OCI-LY3 (cell line): Measurements from ENCODE around the gene MTMR2.
"Not testable (repeated sequence)": the region's sequence is repeated elsewhere in the genome, so short reads cannot be mapped to it uniquely, and the experiment has no call there.

Source experiments
- H2AFZ ChIP-seq: fragments of 200-600, 300-600 bp; shearing (Covaris generic); 2 replicates; pipeline ENCODE4 v1.6.0; 2014; ENCODE audit warnings: antibody characterized with exemption, low read depth, low read length
- H3K27ac ChIP-seq: fragments of 200-600, 300-600 bp; sonication (generic); 2 replicates; pipeline ENCODE4 v1.5.1; 2014; ENCODE audit warnings: mild to moderate bottlenecking, low read length, moderate library complexity, mixed read lengths
- H3K27me3 ChIP-seq: fragments of 200-600, 300-600 bp; sonication (generic); 2 replicates; pipeline ENCODE4 v1.6.1; 2014; ENCODE audit warnings: low read depth, low read length, mixed read lengths
- H3K36me3 ChIP-seq: fragments of 200-600, 300-600 bp; sonication (generic); replicated peaks from 2 replicates; pipeline ENCODE3; 2014; ENCODE audit warnings: low read depth, low read length, mixed read lengths
- H3K4me1 ChIP-seq: fragments of 300-600, 200-600 bp; sonication (generic); 2 replicates; pipeline ENCODE4 v1.6.1; 2014; ENCODE audit warnings: low read length, mixed read lengths
- H3K4me2 ChIP-seq: fragments of 200-600, 300-600 bp; sonication (generic); 2 replicates; pipeline ENCODE4 v1.6.1; 2014; ENCODE audit warnings: low read length, mixed read lengths
- H3K4me3 ChIP-seq: fragments of 300-600, 200-600 bp; sonication (generic); 2 replicates; pipeline ENCODE4 v1.5.1; 2014; ENCODE audit warnings: antibody characterized with exemption, mild to moderate bottlenecking, low read length, moderate library complexity
- H3K79me2 ChIP-seq: fragments of 300-600, 200-600 bp; shearing (Covaris generic); 2 replicates; pipeline ENCODE4 v1.6.1; 2014; ENCODE audit warnings: mild to moderate bottlenecking, low read length, mixed read lengths
- H3K9ac ChIP-seq: fragments of 300-600, 200-600 bp; shearing (Covaris generic); 2 replicates; pipeline ENCODE4 v1.6.0; 2014; ENCODE audit warnings: mild to moderate bottlenecking, low read length, moderate library complexity
- H3K9me3 ChIP-seq: fragments of 200-600, 300-600 bp; shearing (Covaris generic); 2 replicates; pipeline ENCODE4 v1.6.1; 2014; ENCODE audit warnings: low read length, mixed read lengths; ENCODE audit not compliant: insufficient read depth
- H4K20me1 ChIP-seq: fragments of 200-600, 300-600 bp; sonication (generic); 2 replicates; pipeline ENCODE4 v1.6.1; 2016; ENCODE audit warnings: low read length, mixed read lengths; ENCODE audit not compliant: insufficient read depth
- CTCF ChIP-seq: fragments of 200-600, 300-600 bp; sonication (generic); IDR thresholded peaks from 2 replicates; pipeline ENCODE4 v1.5.1; 2014; ENCODE audit warnings: antibody characterized with exemption, low read length, low read depth
- EZH2phosphoT487 ChIP-seq: fragments of 200-600 bp; shearing (Covaris generic); IDR thresholded peaks from 2 replicates; pipeline ENCODE4 v1.6.1; 2018; ENCODE audit warnings: antibody characterized with exemption, mixed run types, low read depth

MTMR2 gene

GRCh38 chr11:95863486-95864140, 60.3 kb downstream of the MTMR2 start:
- H3K79me2 ChIP-seq: no peaks in the 10 kb centered on the region
- no peak overlapping the region for H3K4me3 ChIP-seq
- no peak overlapping the region for H3K4me2 ChIP-seq
- H2AFZ ChIP-seq: no peak overlapping the region
- no peak overlapping the region for H3K27ac ChIP-seq
- H3K9me3 ChIP-seq: no peaks in the 10 kb centered on the region
- no peaks in the 10 kb centered on the region for H3K4me1 ChIP-seq
- H3K9ac ChIP-seq: no peak overlapping the region
- H3K27me3 ChIP-seq: no peaks in the 10 kb centered on the region
- H4K20me1 ChIP-seq: no peaks in the 10 kb centered on the region
- TF ChIP-seq EZH2phosphoT487 (no peak), CTCF (no peak)
- peaks cover 4% of the 10 kb centered on the region for H3K36me3 ChIP-seq

DNA sequence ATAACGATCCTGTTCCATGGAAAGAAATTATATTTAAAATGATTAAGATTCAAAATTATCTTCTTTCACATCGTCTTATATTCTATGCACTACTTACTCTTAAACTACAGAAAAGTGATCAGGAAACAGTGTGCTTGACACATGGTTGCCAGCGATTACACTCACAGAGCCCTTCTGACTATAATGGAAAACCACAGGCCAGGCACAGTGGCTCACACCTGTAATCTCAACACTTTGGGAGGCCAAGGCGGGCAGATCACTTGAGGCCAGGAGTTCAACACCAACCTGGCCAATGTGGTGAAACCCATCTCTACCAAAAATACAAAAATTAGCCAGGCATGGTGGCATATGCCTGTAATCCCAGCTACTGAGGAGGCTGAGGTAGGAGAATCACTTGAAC, 63.9 kb downstream of the MTMR2 start:
- H3K36me3 ChIP-seq, H3K4me2 ChIP-seq, H3K4me1 ChIP-seq, H3K9me3 ChIP-seq, H3K9ac ChIP-seq, H4K20me1 ChIP-seq, H3K79me2 ChIP-seq, H3K4me3 ChIP-seq, H3K27me3 ChIP-seq, H2AFZ ChIP-seq, H3K27ac ChIP-seq: not testable (repeated sequence)

DNA sequence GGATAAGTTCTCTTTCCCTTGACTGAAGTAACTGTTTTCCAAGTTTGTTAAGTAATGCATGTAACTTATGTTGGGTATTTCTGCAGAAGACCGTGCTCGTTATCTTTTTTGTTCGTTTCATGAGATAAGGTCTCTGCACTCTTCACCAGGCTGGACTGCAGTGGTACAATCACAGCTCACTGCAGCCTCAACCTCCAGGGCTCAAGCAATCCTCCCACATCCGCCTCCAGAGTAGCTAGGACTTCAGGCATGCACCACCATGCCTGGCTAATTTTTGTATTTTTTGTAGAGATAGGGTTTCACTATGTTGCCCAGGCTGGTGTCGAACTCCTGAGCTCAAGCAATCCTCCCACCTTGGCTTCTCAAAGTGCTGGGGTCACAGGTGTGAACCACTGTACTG, 69.5 kb downstream of the MTMR2 start:
- H3K79me2 ChIP-seq, H3K9ac ChIP-seq, H3K4me2 ChIP-seq, H2AFZ ChIP-seq, H3K27ac ChIP-seq, H3K27me3 ChIP-seq, H3K4me3 ChIP-seq, H3K9me3 ChIP-seq, H3K4me1 ChIP-seq, H3K36me3 ChIP-seq, H4K20me1 ChIP-seq: not testable (repeated sequence)

- no peaks in the 10 kb centered on the region for H3K36me3 ChIP-seq
- no peak overlapping the region for H3K27ac ChIP-seq
- H2AFZ ChIP-seq: no peak overlapping the region
- no peak overlapping the region for H3K4me3 ChIP-seq
- TF ChIP-seq CTCF (no peak), EZH2phosphoT487 (no peak)
- H3K27me3 ChIP-seq: no peaks in the 10 kb centered on the region
- H3K9ac ChIP-seq: no peak overlapping the region
- H4K20me1 ChIP-seq: no peaks in the 10 kb centered on the region
- no peak overlapping the region for H3K4me2 ChIP-seq
- H3K79me2 ChIP-seq: no peaks in the 10 kb centered on the region
- H3K9me3 ChIP-seq: no peaks in the 10 kb centered on the region
- H3K4me1 ChIP-seq: no peaks in the 10 kb centered on the region
These were observed 70.0 kb downstream of the MTMR2 start for GRCh38 chr11:95853862-95854261.

DNA sequence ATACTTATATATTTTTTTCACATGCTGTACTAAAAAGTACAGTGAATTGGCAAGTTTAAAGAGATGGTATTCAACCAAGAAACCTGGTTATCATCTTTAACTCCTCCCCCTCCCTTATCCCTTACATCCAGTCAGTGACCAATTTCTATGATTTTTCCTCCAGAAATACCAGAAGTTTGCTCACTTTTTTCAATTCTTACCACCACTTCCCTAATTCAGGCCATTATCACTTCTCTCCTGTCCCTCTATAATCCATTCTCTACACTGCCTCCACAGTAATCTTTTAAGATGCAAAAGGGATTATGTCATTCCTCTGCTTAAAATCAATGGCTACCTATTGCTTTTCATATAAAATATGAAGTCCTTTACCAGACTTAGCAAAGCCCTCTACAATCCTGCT, 70.8 kb downstream of the MTMR2 start:
- H3K9me3 ChIP-seq: no peaks in the 10 kb centered on the region
- H3K4me3 ChIP-seq: no peak overlapping the region
- H3K27ac ChIP-seq: no peak overlapping the region
- TF ChIP-seq CTCF (no peak), EZH2phosphoT487 (no peak)
- no peak overlapping the region for H2AFZ ChIP-seq
- H4K20me1 ChIP-seq: no peaks in the 10 kb centered on the region
- no peaks in the 10 kb centered on the region for H3K4me1 ChIP-seq
- H3K79me2 ChIP-seq: no peaks in the 10 kb centered on the region
- H3K27me3 ChIP-seq: no peaks in the 10 kb centered on the region
- H3K4me2 ChIP-seq: no peak overlapping the region
- H3K9ac ChIP-seq: no peak overlapping the region
- no peaks in the 10 kb centered on the region for H3K36me3 ChIP-seq
